Skeletal muscle cell (primary cell): Measurements from ENCODE around the gene TUBA1C.
"Not testable (repeated sequence)": the region's sequence is repeated elsewhere in the genome, so short reads cannot be mapped to it uniquely, and the experiment has no call there.

ENCODE experiments used
- DNase-seq: peaks from one replicate; pipeline ENCODE4 v3.0.0-alpha.2; 2010; ENCODE audit warnings: low read depth
- H3K4me3 ChIP-seq: 2 replicates; pipeline ENCODE4 v1.5.1; 2011; ENCODE audit warnings: low read depth, mild to moderate bottlenecking, control low read depth, low read length, moderate library complexity

Gene TUBA1C

GRCh38 chr12:49298160-49298559, 33.3 kb downstream of the TUBA1C start:
- DNase-seq = no peak

GRCh38 chr12:49301760-49302159, 36.9 kb downstream of the TUBA1C start:
- no peak overlapping the region for H3K4me3 ChIP-seq
- no peak for DNase-seq

More at GRCh38 chr12:49298160-49298559, 33.3 kb downstream of the TUBA1C start:
- no peak overlapping the region for H3K4me3 ChIP-seq

- peak; percentile 31 for DNase-seq
- H3K4me3 ChIP-seq = no peak overlapping the region
These were observed 39.3 kb downstream of the TUBA1C start for GRCh38 chr12:49304161-49304560.

GRCh38 chr12:49305762-49306510, 41.1 kb downstream of the TUBA1C start:
- H3K4me3 ChIP-seq = no peak overlapping the region
- no peak for DNase-seq

GRCh38 chr12:49309386-49309785, 44.5 kb downstream of the TUBA1C start:
- DNase-seq = no peak
- H3K4me3 ChIP-seq = no peak overlapping the region

GRCh38 chr12:49310451-49311000, 45.6 kb downstream of the TUBA1C start:
- DNase-seq, H3K4me3 ChIP-seq: not testable (repeated sequence)

- H3K4me3 ChIP-seq = no peak overlapping the region
- no peak for DNase-seq
These were observed 49.9 kb downstream of the TUBA1C start for GRCh38 chr12:49314811-49315210.

- not testable (repeated sequence) for H3K4me3 ChIP-seq, DNase-seq
These were observed 52.2 kb downstream of the TUBA1C start for GRCh38 chr12:49317118-49317517.

- not testable (repeated sequence) for H3K4me3 ChIP-seq, DNase-seq
These were observed 55.7 kb downstream of the TUBA1C start for GRCh38 chr12:49320411-49321103.

- peak overlapping the region; percentile 57 for H3K4me3 ChIP-seq
- DNase-seq = no peak
These were observed 57.5 kb downstream of the TUBA1C start for GRCh38 chr12:49322367-49322707.

GRCh38 chr12:49322708-49323523, 58.0 kb downstream of the TUBA1C start, which contains the start of gene TROAP:
Gene TROAP, plus strand, starts transcription at chr12:49323255. Its CDS starts 354 bp downstream, at chr12:49323609.
- peak within 1 kb of the TSS; percentile 57 for H3K4me3 ChIP-seq
- DNase-seq = peak; percentile 93

GRCh38 chr12:49323524-49324097, 58.7 kb downstream of the TUBA1C start:
- peak overlapping the region; percentile 57 for H3K4me3 ChIP-seq
- no peak for DNase-seq
